HCT116 (cell line): ENCODE data around the gene CRHR2. TPM values are rescaled to one million over a fixed set of nuclear protein-coding genes. Genes with fewer than 3 reads are reported as not detected.
A peak's percentile ranks its signal among the peaks of the same experiment; 100 is the strongest.

Experiments used
- ATAC-seq: fragments of 200-7000 bp; cut with Tn5 transposase; 2 replicates; pipeline ENCODE4 v1.9.1; 2020; ENCODE audit warnings: mild to moderate bottlenecking, moderate library complexity
- BruUV-seq: library from RNA; stranded (reverse); fragments of 400-500 nt; replicated peaks from 2 replicates; lab custom pipeline; 2021; lab: Mats Ljungman, UMichigan
- CTCF ChIA-PET: fragments of 300-600 bp; sonication (Branson Sonifier 250); formaldehyde crosslinking; loops from one replicate; lab custom pipeline; 2021; ENCODE audit warnings: antibody characterized with exemption; lab: Charles Lee
- POLR2A ChIA-PET: fragments of 300-600, 350-600 bp; sonication (Branson Sonifier 250); formaldehyde crosslinking; loops from one replicate; lab custom pipeline; 2021; ENCODE audit warnings: antibody characterized with exemption; lab: Charles Lee
- RAD21 ChIA-PET, 2 experiments: fragments of 300-600 bp; sonication (Branson Sonifier 250); formaldehyde crosslinking; loops; one replicate each; lab custom pipeline; 2023; ENCODE audit warnings: low total read pairs in 2 of 2; ENCODE audit not compliant: uncharacterized antibody in 2 of 2, unreplicated experiment in 2 of 2, low non-redundant PET in 1 of 2; lab: Charles Lee
- DNase-seq: peaks from one replicate; pipeline ENCODE4 v3.0.0-alpha.2; 2010; ENCODE audit warnings: low read depth, low spot score
- H2AFZ ChIP-seq: fragments of 200-600 bp; shearing (Covaris generic), sonication (generic); 2 replicates; pipeline ENCODE4 v1.6.1; 2017; ENCODE audit warnings: low read depth, mixed run types, mixed read lengths, antibody characterized with exemption, low read length; ENCODE audit not compliant: poor library complexity, severe bottlenecking
- H3K27ac ChIP-seq: 2 replicates; pipeline ENCODE4 v1.5.1; 2012; ENCODE audit warnings: low read depth, low read length
- H3K27me3 ChIP-seq: fragments of 200-600 bp; sonication (generic); 2 replicates; pipeline ENCODE4 v1.6.1; 2016; ENCODE audit warnings: mixed run types, low read length, mixed read lengths; ENCODE audit not compliant: insufficient read depth
- H3K36me3 ChIP-seq, 2 experiments: fragments of 200-500 bp in 1 of 2; fragments of 200-600 bp in 1 of 2; sonication (Bioruptor generic) in 1 of 2; sonication (generic) in 1 of 2; 2 replicates each; pipeline versions ENCODE4 v1.5.1 to v1.6.1; 2014 to 2016; ENCODE audit warnings: low read length in 2 of 2, inconsistent platforms in 1 of 2, mixed read lengths in 1 of 2, mixed run types in 1 of 2; ENCODE audit not compliant: insufficient read depth in 2 of 2, control insufficient read depth in 1 of 2
- H3K4me1 ChIP-seq, 2 experiments: fragments of 200-600 bp in 1 of 2; sonication (generic) in 1 of 2; 2 replicates each; pipeline versions ENCODE4 v1.5.1 to v1.6.1; 2012 to 2017; ENCODE audit warnings: low read length in 2 of 2, inconsistent platforms in 1 of 2, mild to moderate bottlenecking in 1 of 2, mixed read lengths in 1 of 2, mixed run types in 1 of 2, moderate library complexity in 1 of 2; ENCODE audit not compliant: insufficient read depth in 2 of 2, control insufficient read depth in 1 of 2
- H3K4me2 ChIP-seq: fragments of 200-600 bp; sonication (generic); 2 replicates; pipeline ENCODE4 v1.6.1; 2017; ENCODE audit warnings: mixed run types, low read length, mixed read lengths
- H3K4me3 ChIP-seq, 2 experiments: fragments of 200-600 bp in 1 of 2; sonication (generic) in 1 of 2; replicated peaks in 1 of 2; 2 replicates each; pipeline ENCODE4 v1.5.1; 2011 to 2016; ENCODE audit warnings: low read length in 2 of 2, control low read depth in 1 of 2, low read depth in 1 of 2, mild to moderate bottlenecking in 1 of 2, mixed read lengths in 1 of 2, mixed run types in 1 of 2
- H3K79me2 ChIP-seq: fragments of 200-600 bp; sonication (generic); 2 replicates; pipeline ENCODE4 v1.6.1; 2017; ENCODE audit warnings: mild to moderate bottlenecking, mixed run types, low read length, moderate library complexity, mixed read lengths; ENCODE audit not compliant: insufficient read depth
- H3K9ac ChIP-seq: fragments of 200-600 bp; sonication (generic); 2 replicates; pipeline ENCODE4 v1.6.1; 2016; ENCODE audit warnings: low read length, mixed read lengths
- H3K9me2 ChIP-seq: fragments of 200-600 bp; sonication (generic), shearing (Covaris generic); 2 replicates; pipeline ENCODE4 v1.6.1; 2017; ENCODE audit warnings: mixed run types, mild to moderate bottlenecking, moderate library complexity; ENCODE audit not compliant: insufficient read depth
- H3K9me3 ChIP-seq, 2 experiments: fragments of 200-500 bp in 1 of 2; fragments of 200-600 bp in 1 of 2; sonication (Bioruptor generic) in 1 of 2; sonication (generic) in 1 of 2; 2 replicates each; pipeline ENCODE4 v1.6.1; 2014 to 2017; ENCODE audit warnings: low read length in 2 of 2, mixed read lengths in 2 of 2, inconsistent platforms in 1 of 2, low read depth in 1 of 2, mild to moderate bottlenecking in 1 of 2, mixed run types in 1 of 2, moderate library complexity in 1 of 2; ENCODE audit not compliant: control insufficient read depth in 1 of 2, insufficient read depth in 1 of 2
- H4K20me1 ChIP-seq: fragments of 200-600 bp; sonication (generic), shearing (Covaris generic); 2 replicates; pipeline ENCODE4 v1.6.1; 2017; ENCODE audit warnings: mixed run types, mild to moderate bottlenecking, moderate library complexity; ENCODE audit not compliant: insufficient read depth
- ELF1 ChIP-seq: IDR thresholded peaks from 2 replicates; pipeline ENCODE4 v1.6.1; 2012; ENCODE audit warnings: low read depth, borderline replicate concordance
- POLR2AphosphoS5 ChIP-seq: IDR thresholded peaks from 2 replicates; pipeline ENCODE4 v1.6.1; 2011; ENCODE audit warnings: mild to moderate bottlenecking, low read depth, low read length, moderate library complexity
- RAD21 ChIP-seq: IDR thresholded peaks from 2 replicates; pipeline ENCODE4 v1.6.1; 2012; ENCODE audit warnings: low read depth, mild to moderate bottlenecking
- SIN3A ChIP-seq: IDR thresholded peaks from 2 replicates; pipeline ENCODE4 v1.6.1; 2012; ENCODE audit warnings: low read depth
- SP1 ChIP-seq: IDR thresholded peaks from 2 replicates; pipeline ENCODE4 v1.6.1; 2012; ENCODE audit warnings: low read depth
- ZBTB33 ChIP-seq: IDR thresholded peaks from 2 replicates; pipeline ENCODE4 v1.6.1; 2011; ENCODE audit warnings: mild to moderate bottlenecking, low read length, moderate library complexity; ENCODE audit not compliant: insufficient replicate concordance; ENCODE audit errors: extremely low read depth
- intact Hi-C: fragments of 100-400 bp; cut with micrococcal nuclease; formaldehyde crosslinking; loops from 2 replicates; pipeline ENCODE4 v1.10.0; 2022
- total RNA-seq: library from RNA; stranded (reverse); gene quantifications from one replicate; pipeline ENCODE4 v1.2.1, GENCODE V29; 2021; ENCODE audit not compliant: unreplicated experiment
- TF ChIP-seq, protein P1 (sequence below), 3 experiments: fragments of 200-600 bp in 1 of 3; sonication (generic) in 1 of 3; IDR thresholded peaks in 2 of 3; conservative IDR thresholded peaks in 1 of 3; 2 replicates each; pipeline ENCODE4 v1.5.1; 2012 to 2017; ENCODE audit warnings: low read depth in 2 of 3, low read length in 2 of 3, antibody characterized with exemption in 1 of 3, borderline replicate concordance in 1 of 3, control low read depth in 1 of 3, mild to moderate bottlenecking in 1 of 3, mixed read lengths in 1 of 3, mixed run types in 1 of 3, moderate library complexity in 1 of 3; ENCODE audit not compliant: insufficient read depth in 1 of 3

CRHR2 gene
- total RNA-seq, 1 experiment from 2014 or later = not detected

GRCh38 chr7:30625283-30625682, 57.0 kb downstream of the CRHR2 start:
- 0 out of 2 replicates have a peak, but pooled peaks have one; percentile 32 for ATAC-seq
- RAD21 ChIA-PET = no interaction called here
- Histone ChIP-seq H3K4me1 (no peaks in the 10 kb centered on the region), H3K27me3 (no peaks in the 10 kb centered on the region), H3K27ac (no peak overlapping the region), H4K20me1 (peaks cover 7% of the 10 kb centered on the region; the same call in 1 of the 2 replicates), H3K9me2 (no peaks in the 10 kb centered on the region), H3K4me3 (no peak overlapping the region), H3K9me3 (no peaks in the 10 kb centered on the region), H3K9ac (no peak overlapping the region), H3K4me2 (no peak overlapping the region), H3K36me3 (peaks cover 66 to 74% of the 10 kb centered on the region in 2 experiments), H3K79me2 (peaks cover 14% of the 10 kb centered on the region), H2AFZ (no peak overlapping the region)
- no TSS peak for BruUV-seq
- CTCF ChIA-PET = no interaction called here
- no peak for DNase-seq
- TF ChIP-seq ELF1 (no peak), SIN3A (no peak), POLR2AphosphoS5 (no peak), RAD21 (peak; percentile 20; the same call in 1 of the 2 replicates), ZBTB33 (no peak), SP1 (no peak)
- TF ChIP-seq, protein P1, sequence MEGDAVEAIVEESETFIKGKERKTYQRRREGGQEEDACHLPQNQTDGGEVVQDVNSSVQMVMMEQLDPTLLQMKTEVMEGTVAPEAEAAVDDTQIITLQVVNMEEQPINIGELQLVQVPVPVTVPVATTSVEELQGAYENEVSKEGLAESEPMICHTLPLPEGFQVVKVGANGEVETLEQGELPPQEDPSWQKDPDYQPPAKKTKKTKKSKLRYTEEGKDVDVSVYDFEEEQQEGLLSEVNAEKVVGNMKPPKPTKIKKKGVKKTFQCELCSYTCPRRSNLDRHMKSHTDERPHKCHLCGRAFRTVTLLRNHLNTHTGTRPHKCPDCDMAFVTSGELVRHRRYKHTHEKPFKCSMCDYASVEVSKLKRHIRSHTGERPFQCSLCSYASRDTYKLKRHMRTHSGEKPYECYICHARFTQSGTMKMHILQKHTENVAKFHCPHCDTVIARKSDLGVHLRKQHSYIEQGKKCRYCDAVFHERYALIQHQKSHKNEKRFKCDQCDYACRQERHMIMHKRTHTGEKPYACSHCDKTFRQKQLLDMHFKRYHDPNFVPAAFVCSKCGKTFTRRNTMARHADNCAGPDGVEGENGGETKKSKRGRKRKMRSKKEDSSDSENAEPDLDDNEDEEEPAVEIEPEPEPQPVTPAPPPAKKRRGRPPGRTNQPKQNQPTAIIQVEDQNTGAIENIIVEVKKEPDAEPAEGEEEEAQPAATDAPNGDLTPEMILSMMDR (IDR thresholded peaks at IDR 0.05 in 2 of 3, conservative IDR thresholded peaks at IDR 0.05 in 1 of 3; ENCODE audit: borderline replicate concordance in 1 of 3, insufficient read depth in 1 of 3, low read depth in 2 of 3, low read length in 2 of 3) = 0 out of 6 replicates have a peak, but pooled peaks of 1 of the 3 experiments have one; percentile 10
- POLR2A ChIA-PET = no interaction called here
- intact Hi-C loops = no loop called here
